CD4-positive, alpha-beta T cell treated with Interleukin-15 for 1 hour (primary cell): Measurements from ENCODE around the gene KLHL29.

Source experiments
- DNase-seq: peaks from one replicate; pipeline ENCODE4 v3.0.0-alpha.2; 2020

KLHL29 gene

DNA sequence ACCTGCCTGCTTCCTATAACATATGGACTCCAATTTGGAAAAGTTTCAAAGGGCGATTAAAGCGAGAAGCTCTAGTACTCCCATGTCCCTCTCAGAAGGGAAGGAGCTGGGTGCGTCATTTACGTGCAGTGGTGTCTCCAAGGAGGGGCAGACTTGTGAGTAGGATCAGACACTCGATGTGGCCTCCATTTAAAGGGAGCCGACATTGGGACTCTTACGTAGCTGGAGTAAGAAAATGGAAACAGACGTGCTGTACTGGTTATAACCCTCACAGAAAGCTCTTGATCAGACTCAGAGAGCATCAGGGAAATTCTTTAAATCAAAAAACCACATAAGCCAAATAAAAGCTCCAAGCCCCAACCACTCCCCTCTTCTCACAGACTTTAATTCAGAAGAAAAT is 198.5 kb downstream of the KLHL29 start:
- no peak for DNase-seq

DNA sequence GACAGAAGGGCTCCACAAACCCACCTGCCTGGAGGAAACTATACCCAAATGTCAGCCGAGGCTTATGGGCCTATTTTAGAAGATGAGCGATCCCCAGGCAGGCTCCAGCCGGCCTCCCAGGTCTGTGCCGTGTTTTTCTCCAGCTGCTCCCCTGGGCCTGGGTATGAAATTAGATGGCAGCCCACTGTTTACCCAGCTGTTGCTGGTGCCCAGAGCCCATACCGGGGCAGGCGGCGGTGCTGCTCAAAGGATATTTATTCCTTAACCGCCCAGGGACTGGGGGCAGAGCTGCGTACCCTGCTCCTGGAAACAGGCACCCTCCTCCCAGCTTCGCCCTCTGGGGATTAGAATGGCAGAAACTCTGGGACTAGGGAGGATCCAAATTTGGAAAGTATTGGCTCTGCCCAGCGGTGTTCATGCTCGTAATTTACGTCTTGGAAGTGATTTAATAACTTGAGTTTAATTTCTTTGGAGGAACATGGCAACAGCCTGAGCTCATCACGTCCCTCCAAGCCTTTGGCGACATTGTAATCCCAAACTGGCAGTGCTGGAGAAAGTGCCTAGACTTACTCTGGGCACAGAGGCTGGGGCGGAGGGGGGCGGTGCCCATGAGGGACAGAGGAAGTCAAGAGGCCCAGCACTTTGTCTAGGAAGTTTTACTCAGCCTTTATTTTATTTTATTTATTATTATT is 199.2 kb downstream of the KLHL29 start:
- DNase-seq, result no peak

DNA sequence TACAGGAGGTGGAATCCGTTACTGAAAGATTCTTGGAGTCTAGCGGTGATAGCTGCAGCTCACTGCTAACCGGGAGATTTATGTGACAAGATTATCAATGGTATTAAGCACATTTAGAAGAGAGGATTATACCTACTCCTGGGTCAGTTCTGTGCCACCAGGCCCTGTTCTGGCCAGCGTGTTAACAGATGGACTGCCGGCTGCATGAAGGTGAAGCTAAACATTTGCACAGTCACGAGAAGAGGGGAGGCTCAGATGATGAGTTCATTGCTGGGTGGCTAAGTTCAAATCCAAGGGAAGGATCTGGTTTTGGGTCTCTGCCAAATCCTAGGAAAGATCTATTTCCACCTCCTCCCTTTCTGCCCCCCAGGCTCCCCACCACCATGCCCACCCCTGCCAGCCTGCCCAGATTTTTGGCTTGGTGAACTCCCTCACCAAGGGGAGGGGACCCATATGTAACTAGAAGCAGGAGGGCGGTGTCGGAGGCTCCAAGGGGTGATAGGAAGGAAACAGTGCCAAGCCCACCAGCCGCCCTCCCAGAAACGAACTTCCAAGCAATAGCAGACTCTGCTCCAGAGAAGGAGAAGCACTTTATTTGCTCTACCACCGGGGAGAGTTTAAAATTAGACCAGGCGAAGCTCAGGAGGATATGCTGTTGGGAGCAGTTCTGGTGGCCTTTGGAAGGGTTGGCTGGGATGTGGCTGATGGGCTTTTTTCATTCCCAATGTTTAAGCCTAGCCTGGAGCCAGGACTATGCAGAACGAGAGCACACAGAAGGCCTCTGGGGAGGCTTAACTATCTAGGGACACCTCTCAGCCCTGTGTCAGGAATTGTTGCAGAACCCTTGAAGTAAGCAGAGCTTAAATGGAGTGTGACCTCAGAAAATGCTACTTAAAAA is 200.5 kb downstream of the KLHL29 start:
- DNase-seq, result no peak

DNA sequence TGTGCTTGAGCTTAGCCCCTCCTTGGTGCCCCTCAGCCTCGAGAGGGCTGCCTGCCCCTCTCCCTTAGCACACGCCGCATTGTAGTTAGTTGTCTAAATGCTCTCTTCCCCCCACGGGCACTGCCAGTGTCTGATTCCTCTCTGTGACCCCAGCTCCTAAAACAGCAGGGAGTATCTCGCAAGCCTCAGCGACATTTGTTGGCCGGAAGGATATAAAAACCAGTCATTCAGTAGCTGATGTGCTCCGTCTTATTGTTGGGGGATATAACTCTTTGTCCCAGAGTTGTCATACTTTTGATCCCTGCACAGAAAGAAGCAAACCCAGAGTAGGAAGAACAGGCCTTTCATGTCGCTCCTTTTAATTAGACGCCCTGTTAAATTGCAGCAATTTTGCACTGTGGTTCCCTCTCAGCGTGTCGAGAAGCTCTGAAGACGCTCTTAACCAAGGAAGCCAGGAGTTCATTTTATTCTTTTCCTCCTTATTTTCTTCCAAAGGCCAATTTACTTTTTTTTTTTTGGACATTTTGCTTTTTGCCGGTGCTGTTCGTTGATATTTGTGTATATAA is 201.8 kb downstream of the KLHL29 start:
- DNase-seq, result no peak

DNA sequence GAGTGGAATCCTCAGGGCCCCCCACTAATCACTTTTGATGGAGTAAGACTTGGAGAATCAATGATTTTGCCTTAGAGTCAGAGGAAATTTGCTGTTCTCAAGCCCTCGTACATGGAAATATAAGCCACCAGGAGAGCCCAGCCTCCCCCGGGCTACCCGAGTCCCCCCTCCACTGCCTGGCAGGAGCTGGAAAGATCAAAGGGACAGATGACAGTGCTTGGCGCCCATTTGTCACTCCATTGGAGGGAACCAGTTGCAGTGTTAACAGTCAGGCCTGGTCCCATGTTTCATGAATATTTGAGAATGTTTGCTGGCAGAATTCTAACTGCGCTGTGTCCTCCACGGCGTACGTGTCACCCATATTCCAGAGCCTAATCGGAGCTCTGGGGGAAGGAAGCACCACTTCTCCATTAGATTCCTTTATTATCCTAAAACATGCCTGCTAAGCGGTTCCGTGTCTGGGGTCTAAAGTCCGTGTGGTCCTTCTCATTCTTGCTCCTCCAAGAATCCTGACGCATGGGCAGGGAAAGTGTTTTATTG is 202.4 kb downstream of the KLHL29 start:
- DNase-seq, result no peak

DNA sequence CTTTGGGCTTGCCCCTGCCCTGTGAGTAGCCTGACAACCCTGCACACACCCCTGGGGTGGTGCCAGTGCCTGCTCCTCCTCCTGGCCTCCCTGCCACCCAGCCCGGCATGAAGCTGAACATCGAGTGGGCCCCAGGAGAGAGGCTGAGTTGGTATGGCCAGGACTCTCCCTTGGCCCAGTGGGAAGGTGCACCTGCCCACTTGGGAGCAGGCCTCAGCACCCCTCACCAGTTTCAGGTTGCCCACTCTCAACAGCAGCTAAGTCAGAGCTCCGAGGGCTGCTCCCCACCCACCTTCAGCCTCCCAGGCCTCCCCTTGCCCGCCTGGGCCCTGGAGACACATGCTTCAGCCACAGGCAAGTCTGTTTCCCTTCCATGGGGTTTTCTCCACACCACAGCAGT is 203.1 kb downstream of the KLHL29 start:
- no peak for DNase-seq

DNA sequence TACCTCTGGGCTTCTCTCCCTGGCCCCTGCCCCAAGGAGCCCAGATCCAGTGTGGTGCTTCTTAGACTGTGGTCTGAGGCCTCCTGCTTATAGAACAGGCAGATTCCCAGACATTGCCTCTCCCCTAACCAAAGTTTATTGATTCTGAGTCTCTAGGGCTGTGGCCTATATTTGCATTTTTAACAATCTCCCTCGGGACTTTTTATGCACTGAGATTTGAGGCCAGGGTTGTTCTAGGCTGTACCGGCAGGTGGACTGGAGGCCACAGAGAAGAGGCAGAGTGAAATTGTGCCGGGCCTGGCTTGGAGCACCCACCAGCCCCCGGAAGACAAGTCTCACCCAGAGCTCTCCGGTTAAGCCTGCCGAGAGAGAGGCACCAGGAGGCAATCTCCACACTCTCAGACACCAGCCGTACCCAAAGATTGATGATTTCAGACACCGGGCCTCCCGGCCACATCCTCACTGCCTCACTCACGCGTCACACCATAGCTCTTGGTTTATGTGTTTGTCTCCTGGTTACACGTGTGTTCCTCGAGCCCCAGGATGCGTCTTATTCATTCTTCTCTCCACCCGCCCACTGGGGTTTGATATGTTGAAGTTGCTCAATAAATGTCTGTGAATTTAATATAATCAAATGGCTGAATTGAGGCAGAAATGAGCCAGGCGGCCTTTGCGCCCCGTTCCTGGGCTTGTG is 203.7 kb downstream of the KLHL29 start:
- no peak for DNase-seq

DNA sequence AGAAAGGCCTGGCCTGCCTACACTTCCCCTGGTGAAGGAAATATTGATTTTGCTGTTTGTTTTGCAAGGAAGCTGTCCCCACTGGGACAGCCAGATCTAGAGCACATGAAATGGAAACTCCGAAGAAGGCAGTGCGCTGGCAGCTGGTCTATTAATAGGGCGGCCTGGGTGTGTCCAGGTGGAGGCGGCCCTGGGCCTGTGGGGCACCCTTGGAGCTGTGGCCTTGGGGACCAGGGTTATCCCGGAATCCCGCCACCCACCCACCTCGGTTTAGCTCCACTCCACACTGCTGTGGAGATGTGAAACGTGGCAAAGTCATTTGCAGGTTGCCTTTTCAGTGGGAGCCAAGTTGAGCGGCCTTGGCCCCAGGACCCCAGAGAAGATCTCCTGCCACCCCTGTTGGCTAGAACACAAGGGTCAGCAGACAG is 204.3 kb downstream of the KLHL29 start:
- no peak for DNase-seq

DNA sequence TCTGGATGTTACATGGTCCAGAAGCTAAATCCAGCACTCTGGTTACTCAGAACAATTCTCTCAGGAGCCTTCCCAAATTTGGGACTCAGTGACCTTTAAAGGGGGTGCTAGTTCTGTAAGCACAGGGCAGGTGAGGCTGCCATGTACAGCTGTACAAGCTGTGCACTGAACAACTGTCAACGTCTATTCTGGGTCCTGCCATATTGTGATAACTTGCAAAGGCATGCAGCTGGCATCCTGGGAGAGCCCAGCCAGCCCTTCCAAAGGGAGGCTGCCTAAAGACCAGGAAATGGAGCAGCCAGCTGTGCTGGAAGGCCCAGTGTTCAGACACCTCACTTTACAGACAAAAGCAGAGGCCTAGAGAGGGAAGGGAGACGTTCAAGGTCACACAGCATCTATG is 204.8 kb downstream of the KLHL29 start:
- no peak for DNase-seq

DNA sequence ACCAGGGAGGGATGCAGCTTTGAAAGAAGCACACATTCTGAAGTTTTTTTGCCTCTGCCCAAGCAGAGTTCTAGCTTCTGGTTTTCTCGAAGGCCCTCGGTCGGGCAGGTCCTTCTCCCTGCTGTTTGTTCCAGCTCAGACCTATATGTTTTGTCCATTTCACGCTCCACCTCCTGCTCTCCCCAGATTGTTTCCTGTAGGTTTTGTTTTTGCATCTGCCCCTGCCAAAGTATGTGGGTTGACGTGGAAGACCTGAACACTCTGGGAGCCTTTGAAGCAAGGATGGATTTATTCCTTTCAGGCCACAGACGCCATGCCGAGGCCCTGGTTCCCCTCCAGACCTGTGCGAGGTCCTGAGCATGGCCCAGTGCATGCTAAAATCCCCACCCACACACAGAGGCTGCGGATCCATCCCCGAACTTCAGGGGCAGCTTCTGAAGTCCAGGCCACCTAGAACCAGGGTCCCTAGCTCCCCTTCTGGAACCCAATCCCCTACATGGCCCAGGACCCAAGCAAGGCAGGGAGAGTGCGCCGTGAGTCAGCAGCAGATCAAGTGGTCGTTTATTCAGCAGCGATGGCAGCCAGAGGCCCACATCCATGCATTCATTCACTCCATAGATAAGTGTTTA is 205.4 kb downstream of the KLHL29 start:
- no peak for DNase-seq

DNA sequence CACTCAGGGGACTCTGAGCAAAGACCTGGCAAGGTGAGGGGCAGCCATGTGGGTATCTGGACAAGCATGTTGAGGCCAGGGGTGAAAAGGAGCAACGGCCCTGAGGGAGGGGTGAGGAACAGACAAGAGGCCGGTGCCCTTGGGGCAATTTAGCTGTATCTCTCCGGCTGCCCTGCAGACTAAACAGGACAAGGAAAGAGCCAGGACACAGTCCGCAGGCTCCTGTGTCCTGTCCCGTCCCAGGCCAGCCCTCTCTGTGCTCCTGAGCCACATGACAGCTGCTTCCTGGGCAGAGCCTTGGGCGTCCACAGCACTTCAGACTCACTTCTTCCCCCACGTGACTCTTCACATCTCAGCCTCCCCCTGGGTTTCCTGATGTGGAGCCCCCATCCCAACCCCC is 206.1 kb downstream of the KLHL29 start:
- no peak for DNase-seq

DNA sequence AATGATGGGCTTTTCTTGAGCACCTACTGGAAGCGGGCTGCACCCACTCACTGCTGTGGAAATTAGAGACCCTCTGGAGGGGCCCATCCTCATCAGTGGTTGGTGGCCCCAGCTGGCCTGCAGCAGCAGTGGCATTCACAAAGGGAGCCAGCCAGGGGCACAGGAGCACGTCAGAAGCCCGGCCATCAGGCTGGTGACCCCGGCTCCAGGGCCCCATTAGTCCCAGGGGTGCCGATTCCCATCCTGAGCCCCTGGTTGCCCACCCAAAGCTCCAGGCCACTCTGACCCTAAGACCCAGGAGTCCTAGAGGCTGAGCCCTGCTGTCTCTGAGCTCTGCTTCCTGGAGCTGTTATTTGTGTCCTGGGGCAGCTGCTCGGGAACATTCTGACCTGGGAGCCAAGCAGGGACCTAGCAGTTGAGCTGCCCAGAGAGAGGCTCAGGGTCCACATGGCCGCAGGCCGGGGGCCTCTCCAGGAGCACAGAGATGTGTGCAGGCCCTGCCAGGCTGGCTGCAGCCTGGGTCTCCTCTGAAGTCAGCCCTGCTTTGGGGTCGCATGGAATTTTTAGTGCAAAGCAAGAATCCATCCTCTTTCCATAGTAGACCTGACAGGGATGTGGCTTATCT is 207.2 kb downstream of the KLHL29 start:
- no peak for DNase-seq

DNA sequence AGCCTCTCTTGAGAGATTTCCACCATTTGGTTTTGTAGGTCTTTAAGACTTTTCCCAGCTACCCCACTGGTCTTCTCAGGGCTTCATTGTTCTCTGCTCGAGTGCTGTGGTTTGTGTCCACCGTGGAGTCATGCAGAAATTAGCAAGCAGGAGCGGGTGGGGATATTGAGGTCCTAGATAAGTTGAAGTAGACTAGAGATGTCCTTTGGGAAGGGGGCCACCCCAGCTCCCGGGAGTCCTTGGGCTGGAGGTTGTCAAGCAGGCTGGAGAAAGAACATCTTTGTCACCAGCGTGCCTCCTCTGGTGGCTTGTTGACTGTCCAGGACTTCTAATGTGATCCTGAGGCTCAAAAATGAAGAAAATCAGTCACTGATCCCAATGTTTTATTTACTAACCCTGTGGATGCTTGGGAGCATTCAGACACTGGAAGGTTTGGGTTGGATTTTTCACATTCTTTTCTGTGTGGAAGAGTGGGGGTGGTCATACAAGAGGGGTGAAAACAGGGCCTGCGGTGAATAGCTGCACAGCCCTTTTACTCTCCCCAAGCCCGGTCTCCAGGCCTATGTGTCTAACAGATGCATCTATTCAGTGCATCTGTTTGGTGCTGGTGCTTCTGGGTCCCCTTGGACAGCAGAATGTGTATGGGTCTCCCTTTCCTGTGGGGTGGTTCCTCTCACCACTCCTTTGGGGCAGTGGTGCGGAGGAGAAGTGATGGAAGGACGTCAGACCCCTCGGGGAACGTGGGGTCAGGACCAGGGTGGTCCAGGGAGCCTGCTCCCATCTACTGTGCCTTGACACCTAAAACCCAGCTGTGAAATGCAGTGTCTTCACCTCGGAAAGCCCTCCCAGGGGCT is 208.1 kb downstream of the KLHL29 start:
- no peak for DNase-seq

DNA sequence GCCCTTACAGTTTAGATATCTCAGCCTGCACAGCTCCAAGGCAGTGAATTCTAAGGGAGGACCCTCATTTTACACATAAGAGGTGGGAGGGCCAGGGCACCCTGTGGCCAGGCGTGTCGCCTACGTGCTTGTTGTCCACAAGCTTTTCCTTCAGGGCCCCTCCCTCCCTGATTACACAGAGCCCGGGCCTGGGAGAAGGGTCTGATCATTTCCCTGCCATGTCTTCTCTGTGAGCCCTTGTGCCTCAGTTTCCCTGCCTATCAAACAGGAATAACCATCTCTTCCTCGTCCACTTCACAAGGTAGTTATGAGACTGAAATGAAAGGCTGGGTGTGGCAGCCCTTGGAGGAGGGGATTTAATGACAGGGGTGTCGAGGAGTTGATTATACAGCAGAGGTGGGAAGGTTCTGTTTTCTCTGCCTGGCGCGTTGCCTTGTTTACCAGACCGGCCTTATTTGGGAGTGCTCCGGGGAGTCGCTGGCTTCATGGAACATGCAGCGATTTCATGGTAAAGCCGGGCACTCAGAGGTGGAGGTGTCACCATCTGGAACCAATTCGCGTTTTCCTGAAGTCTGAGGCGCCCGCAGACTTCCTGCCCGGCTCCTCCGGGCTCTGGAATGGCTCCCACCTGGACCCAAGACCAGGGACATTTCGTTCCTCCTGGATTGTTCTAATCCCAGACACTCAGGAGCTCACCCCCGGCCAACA is 208.9 kb downstream of the KLHL29 start:
- no peak for DNase-seq

DNA sequence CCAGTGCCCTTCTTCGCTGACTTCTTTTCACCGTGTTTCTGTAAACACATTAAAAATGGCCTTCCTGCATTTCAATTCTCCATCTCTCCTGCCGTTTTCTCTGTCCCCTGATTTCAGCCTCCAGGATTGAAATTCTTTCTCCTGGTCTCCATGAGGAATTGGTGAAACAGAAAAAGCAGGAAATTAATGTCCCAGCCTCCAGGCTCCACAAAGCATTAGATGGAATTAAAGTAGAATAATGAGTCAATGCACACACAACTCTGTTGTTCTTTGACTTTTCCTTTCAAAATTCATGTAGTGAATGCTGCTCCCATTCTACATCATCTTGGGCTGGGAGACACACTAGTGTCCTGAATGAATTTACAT is 209.5 kb downstream of the KLHL29 start:
- no peak for DNase-seq

DNA sequence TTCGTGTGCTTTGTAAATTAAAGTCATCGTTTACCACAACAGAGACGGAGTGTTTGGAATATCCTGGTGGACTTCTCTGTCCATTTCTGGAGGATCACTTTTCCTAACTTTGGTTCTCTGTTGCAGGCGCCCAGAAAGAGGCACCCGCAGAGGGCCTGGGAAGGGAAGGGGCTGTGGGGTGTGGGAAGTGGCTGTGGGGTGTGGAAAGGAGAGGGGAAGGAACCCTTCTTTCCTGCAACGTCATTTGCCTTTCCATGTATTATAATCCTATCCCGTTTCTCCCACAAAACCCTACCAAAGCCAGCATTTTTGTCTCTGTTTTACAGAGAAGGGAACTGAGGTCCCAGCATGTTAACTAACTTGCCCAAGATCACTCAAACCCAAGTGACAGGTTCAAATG is 210.0 kb downstream of the KLHL29 start:
- no peak for DNase-seq

DNA sequence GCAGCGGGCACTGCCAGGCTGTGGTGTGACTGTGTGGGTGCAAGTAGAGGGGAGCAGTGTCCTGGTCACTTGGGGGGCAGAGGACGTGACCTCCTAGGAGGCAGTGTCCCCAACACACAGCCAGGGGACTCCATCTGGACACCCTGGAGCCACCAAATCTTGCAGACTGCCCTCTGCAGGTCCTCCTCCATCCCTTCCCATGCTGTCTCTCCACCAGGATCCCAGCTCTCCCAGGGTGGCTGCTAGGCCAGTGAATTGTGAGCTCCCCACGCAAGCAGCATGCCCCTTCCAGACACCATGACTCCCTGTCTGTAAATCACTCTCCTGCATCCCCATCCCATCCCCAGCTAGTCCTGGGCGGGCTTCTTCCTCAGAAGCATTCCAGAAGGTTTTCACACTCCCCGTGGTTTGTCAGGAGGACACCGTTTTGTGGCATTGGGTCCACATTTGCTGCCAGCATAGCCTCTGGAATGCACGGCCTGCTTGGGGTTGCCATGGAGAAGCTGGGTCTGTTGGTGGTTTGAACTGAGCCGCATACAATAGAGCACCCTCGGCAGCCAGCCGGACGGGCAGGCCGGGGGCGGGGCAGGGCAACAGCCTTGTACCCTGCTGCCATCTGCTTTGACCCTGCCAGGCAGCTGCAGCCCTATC is 210.7 kb downstream of the KLHL29 start:
- no peak for DNase-seq

DNA sequence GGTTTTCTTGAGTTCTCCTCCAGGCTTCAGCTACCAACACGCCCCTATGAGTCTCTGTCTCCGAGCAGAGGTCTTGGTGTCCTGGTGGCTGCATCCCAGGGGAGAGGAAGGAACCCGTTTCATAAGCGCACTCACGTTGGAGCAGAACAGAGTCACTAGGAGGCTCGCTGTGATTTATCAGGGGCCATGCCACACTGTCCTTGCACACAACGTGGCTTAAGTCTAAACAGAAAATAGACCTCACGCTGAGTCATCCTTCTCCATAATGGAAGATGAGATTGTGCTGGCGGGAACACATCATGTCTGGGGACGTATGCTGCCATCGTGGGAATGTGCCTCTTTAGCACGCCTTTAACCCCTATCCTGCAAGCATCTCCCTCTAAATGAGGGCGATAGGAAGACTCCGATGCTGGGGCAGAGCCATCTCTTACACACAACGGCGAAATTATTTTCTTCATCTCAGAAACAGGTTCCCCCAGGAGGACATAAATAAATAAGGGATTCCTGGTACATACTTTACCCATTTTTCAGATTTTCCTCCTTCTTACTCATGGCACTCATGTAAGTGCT is 211.4 kb downstream of the KLHL29 start:
- DNase-seq, result no peak

DNA sequence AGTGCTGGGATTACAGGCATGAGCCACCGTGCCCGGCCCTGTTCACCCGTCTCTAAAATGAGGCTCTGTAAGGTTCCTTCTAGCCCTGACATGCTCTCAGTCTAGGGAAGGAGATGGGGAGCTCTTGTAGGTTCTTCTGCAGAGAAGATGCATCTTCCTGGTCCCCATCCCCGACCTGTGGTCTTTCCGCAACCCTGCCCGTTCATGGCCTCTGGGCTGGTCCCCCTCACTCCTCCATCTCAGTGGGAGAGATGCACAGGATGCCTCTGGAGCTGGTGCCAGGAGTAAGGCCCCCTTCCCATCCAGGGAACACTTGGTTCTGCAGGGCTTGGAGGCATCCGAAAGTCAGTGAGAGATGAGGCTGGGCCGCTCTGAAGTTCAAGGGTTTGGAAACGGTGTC is 212.7 kb downstream of the KLHL29 start:
- no peak for DNase-seq

DNA sequence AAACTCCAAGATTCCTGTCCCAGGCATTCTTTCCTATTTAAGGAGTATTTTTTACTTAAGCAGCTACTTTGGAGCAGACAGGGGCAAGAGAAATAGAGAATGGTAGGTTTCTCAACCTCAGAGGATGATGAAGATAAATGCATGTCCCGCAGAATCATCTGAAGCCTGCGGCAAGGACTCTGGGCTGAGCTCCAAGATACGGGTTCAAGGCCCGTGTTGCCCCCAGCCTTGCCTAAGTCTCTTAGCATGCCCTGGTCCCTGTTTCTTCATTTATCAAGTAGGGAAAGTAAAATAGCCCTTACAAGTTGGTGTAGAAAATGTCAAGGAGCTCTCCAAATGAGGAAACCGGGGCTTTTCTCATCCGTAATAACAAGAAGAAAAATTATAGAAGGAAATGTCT is 214.0 kb downstream of the KLHL29 start:
- no peak for DNase-seq
